ENCODE data around the gene CEP112.

DNA sequence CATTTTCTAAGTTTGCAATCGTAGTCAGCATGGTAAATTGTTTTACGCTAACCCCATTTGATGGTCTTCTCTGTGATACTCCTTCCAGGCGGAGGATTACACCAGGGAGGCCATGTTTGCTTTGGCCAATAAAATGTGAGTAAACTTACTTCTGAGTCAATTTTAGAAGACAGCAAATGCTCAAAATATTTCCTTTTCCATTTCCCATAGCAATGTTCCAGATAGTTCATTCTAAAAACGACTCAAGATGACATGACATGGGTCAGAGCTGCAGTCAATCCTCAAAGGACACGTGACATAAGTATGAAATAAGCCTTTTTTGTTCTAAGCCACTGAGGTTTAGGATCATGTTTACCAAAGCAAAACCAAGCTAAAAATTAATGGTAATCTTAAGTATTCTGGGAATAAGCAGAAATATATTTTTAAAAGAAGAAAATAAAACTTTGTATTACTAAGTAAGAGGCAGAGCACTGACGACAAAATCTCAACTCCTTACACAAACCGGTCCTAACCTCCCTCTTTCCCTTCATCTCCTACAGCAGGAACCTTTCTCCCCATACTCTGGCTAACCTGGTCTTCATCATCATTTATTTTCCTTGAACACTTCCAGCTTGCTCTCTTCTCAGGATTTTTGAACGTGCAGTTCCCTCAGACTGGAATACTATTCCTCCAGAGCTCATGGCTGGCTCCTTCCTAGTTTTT is 266.2 kb downstream of the CEP112 start:
- TF ChIP-seq CTCF (IDR thresholded peaks at IDR 0.05; ENCODE audit: poor library complexity, severe bottlenecking) (no peak), REST (IDR thresholded peaks at IDR 0.05; ENCODE audit: borderline replicate concordance) (no peak), POLR2AphosphoS5 (IDR thresholded peaks at IDR 0.05) (no peak), RAD21 (conservative IDR thresholded peaks at IDR 0.05) (no peak), EZH2 (IDR thresholded peaks at IDR 0.05; ENCODE audit: borderline replicate concordance, insufficient read depth, low read length, poor library complexity, severe bottlenecking) (no peak)

All from neural cell (in vitro differentiated cells).